ENCODE results near the gene SCAP.

Gene SCAP

DNA sequence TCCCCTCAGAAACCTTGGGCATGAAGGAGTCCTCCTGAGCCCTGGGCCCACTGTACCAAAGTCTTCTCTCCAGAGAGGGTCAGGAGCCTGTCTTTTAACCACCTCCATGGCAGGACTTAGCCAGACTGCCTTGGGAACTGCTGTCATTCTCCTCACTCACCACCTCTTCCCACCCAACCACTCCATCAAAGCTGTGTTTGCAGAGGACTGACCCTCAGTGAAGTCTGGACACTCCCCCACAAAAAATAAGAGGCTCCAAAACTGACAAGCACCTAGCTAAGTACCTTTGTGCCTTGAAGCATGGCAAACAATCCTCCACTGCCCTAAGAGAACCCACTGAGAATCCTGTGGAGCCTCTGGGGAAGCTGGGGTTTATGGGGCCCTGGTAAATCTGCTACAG is 2.3 kb upstream of the SCAP start:
- Histone ChIP-seq H4K8ac (ENCODE audit: low read length) (no peak overlapping the region), H2BK15ac (ENCODE audit: low read depth, poor library complexity, severe bottlenecking) (no peak overlapping the region), H2AK5ac (ENCODE audit: low read length, severe bottlenecking) (no peak overlapping the region), H3K4me2 (ENCODE audit: low read length, poor library complexity, severe bottlenecking) (no peak overlapping the region), H2BK120ac (ENCODE audit: low read depth, low read length) (no peak overlapping the region), H3K36me3 (ENCODE audit: control insufficient read depth in 1 of 2, insufficient read depth in 2 of 2, low read depth in 1 of 2, low read length in 2 of 2) (peaks cover 0 to 2% of the 10 kb centered on the region in 2 experiments), H3K4me1 (ENCODE audit: control insufficient read depth, insufficient read depth, low read depth, low read length) (peaks cover 9% of the 10 kb centered on the region), H2BK12ac (ENCODE audit: low read length in 2 of 2) (no peak overlapping the region), H3K79me1 (replicated peaks; ENCODE audit: low read length, poor library complexity, severe bottlenecking) (peaks cover 5% of the 10 kb centered on the region), H2BK5ac (ENCODE audit: low read depth, low read length, poor library complexity, severe bottlenecking) (no peak overlapping the region), H3K23ac (ENCODE audit: low read length in 2 of 2) (no peak overlapping the region), H2AFZ (ENCODE audit: low read depth, low read length) (no peak overlapping the region), H3K4me3 (ENCODE audit: insufficient read depth in 1 of 2, low read depth in 1 of 2, low read length in 2 of 2) (no peak overlapping the region), H3K14ac (ENCODE audit: low read length in 2 of 2) (no peak overlapping the region), H3K4ac (ENCODE audit: low read depth in 1 of 2, low read length in 2 of 2) (no peak overlapping the region), H3K27ac (ENCODE audit: low read length, poor library complexity, severe bottlenecking) (no peak overlapping the region), H3K27me3 (ENCODE audit: control insufficient read depth in 1 of 2, insufficient read depth in 1 of 2, low read length in 2 of 2) (no peaks in the 10 kb centered on the region), H4K91ac (ENCODE audit: low read length) (no peak overlapping the region), H3K9me3 (ENCODE audit: control insufficient read depth, low read length) (no peaks in the 10 kb centered on the region), H3K9ac (ENCODE audit: low read length) (no peak overlapping the region), H3K18ac (ENCODE audit: low read depth in 1 of 2, low read length in 2 of 2) (no peak overlapping the region)
- DNase-seq = no peak

DNA sequence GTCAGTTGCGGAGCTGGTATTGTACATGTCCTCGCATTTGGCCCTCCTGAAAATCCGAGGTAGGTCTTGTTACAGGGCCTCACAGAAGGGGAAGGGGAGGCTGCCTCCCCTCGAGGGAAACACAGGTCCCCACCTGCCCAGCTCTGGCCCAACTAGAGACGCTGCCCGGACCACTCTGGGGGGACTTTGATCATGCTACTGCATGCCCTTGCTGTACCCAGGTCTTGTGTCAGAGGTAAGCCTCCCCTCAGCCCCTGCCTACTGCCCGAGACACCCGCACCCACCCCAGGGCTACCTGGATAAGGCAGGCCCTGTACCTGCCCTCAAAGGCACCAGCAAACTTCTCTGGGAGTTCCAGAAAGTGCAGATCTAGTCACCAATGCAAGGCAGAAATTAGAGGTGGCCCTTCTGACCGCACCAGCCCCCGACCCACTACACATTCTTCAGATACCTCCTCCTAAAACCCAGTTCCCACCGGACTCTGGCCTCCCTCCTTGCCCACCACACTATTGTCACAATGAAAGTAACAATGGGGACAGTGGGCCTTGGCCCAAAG is 981 bp upstream of the SCAP start:
- WGBS = 92% methylated on average over 11 of the region's 11 CpGs

GRCh38 chr3:47476330-47476626 is 537 bp upstream of the SCAP start:
- Histone ChIP-seq H3K4me1 (ENCODE audit: control insufficient read depth, insufficient read depth, low read depth, low read length) (peaks cover 9% of the 10 kb centered on the region), H3K4ac (ENCODE audit: low read depth in 1 of 2, low read length in 2 of 2) (peak overlapping the region; percentile 56 to 79), H3K9me3 (ENCODE audit: control insufficient read depth, low read length) (no peaks in the 10 kb centered on the region), H2BK15ac (ENCODE audit: low read depth, poor library complexity, severe bottlenecking) (no peak overlapping the region), H3K23ac (ENCODE audit: low read length in 2 of 2) (no peak overlapping the region), H2BK120ac (ENCODE audit: low read depth, low read length) (no peak overlapping the region), H4K91ac (ENCODE audit: low read length) (no peak overlapping the region), H3K79me1 (replicated peaks; ENCODE audit: low read length, poor library complexity, severe bottlenecking) (peaks cover 8% of the 10 kb centered on the region), H2AFZ (ENCODE audit: low read depth, low read length) (peak overlapping the region; percentile 74), H4K8ac (ENCODE audit: low read length) (peak overlapping the region; percentile 93), H3K4me2 (ENCODE audit: low read length, poor library complexity, severe bottlenecking) (peak overlapping the region; percentile 9), H2AK5ac (ENCODE audit: low read length, severe bottlenecking) (no peak overlapping the region), H3K27me3 (ENCODE audit: control insufficient read depth in 1 of 2, insufficient read depth in 1 of 2, low read length in 2 of 2) (no peaks in the 10 kb centered on the region), H3K18ac (ENCODE audit: low read depth in 1 of 2, low read length in 2 of 2) (peak overlapping the region; percentile 40 to 46), H3K36me3 (ENCODE audit: control insufficient read depth in 1 of 2, insufficient read depth in 2 of 2, low read depth in 1 of 2, low read length in 2 of 2) (peaks cover 0 to 2% of the 10 kb centered on the region in 2 experiments), H3K9ac (ENCODE audit: low read length) (peak overlapping the region; percentile 96), H3K27ac (ENCODE audit: low read length, poor library complexity, severe bottlenecking) (peak overlapping the region; percentile 19), H2BK5ac (ENCODE audit: low read depth, low read length, poor library complexity, severe bottlenecking) (no peak overlapping the region), H2BK12ac (ENCODE audit: low read length in 2 of 2) (no peak overlapping the region), H3K14ac (ENCODE audit: low read length in 2 of 2) (no peak overlapping the region), H3K4me3 (ENCODE audit: insufficient read depth in 1 of 2, low read depth in 1 of 2, low read length in 2 of 2) (peak overlapping the region; percentile 96)
- no peak for DNase-seq
- WGBS = 79% methylated on average over 4 of the region's 5 CpGs

More for the DNA sequence above, 981 bp upstream of the SCAP start:
- Histone ChIP-seq H4K91ac (ENCODE audit: low read length) (no peak overlapping the region), H3K27me3 (ENCODE audit: control insufficient read depth in 1 of 2, insufficient read depth in 1 of 2, low read length in 2 of 2) (no peaks in the 10 kb centered on the region), H3K18ac (ENCODE audit: low read depth in 1 of 2, low read length in 2 of 2) (no peak overlapping the region), H3K36me3 (ENCODE audit: control insufficient read depth in 1 of 2, insufficient read depth in 2 of 2, low read depth in 1 of 2, low read length in 2 of 2) (peaks cover 0 to 2% of the 10 kb centered on the region in 2 experiments), H3K79me1 (replicated peaks; ENCODE audit: low read length, poor library complexity, severe bottlenecking) (peaks cover 7% of the 10 kb centered on the region), H2BK5ac (ENCODE audit: low read depth, low read length, poor library complexity, severe bottlenecking) (no peak overlapping the region), H3K4me3 (ENCODE audit: insufficient read depth in 1 of 2, low read depth in 1 of 2, low read length in 2 of 2) (peak overlapping the region in 1 of 2 experiments; percentile 96), H3K27ac (ENCODE audit: low read length, poor library complexity, severe bottlenecking) (no peak overlapping the region), H3K9me3 (ENCODE audit: control insufficient read depth, low read length) (no peaks in the 10 kb centered on the region), H2BK15ac (ENCODE audit: low read depth, poor library complexity, severe bottlenecking) (no peak overlapping the region), H3K14ac (ENCODE audit: low read length in 2 of 2) (peak overlapping the region in 1 of 2 experiments; percentile 71), H3K9ac (ENCODE audit: low read length) (peak overlapping the region; percentile 96), H3K4ac (ENCODE audit: low read depth in 1 of 2, low read length in 2 of 2) (peak overlapping the region; percentile 5 to 56), H2AFZ (ENCODE audit: low read depth, low read length) (no peak overlapping the region), H2BK12ac (ENCODE audit: low read length in 2 of 2) (no peak overlapping the region), H3K4me1 (ENCODE audit: control insufficient read depth, insufficient read depth, low read depth, low read length) (peaks cover 9% of the 10 kb centered on the region), H2BK120ac (ENCODE audit: low read depth, low read length) (no peak overlapping the region), H3K4me2 (ENCODE audit: low read length, poor library complexity, severe bottlenecking) (no peak overlapping the region), H2AK5ac (ENCODE audit: low read length, severe bottlenecking) (peak overlapping the region; percentile 39), H3K23ac (ENCODE audit: low read length in 2 of 2) (no peak overlapping the region), H4K8ac (ENCODE audit: low read length) (peak overlapping the region; percentile 10)
- DNase-seq = no peak

GRCh38 chr3:47475029-47475569 is 642 bp downstream of the SCAP start:
- Histone ChIP-seq H2BK120ac (ENCODE audit: low read depth, low read length) (no peak overlapping the region), H2AK5ac (ENCODE audit: low read length, severe bottlenecking) (no peak overlapping the region), H3K4ac (ENCODE audit: low read depth in 1 of 2, low read length in 2 of 2) (peak overlapping the region in 1 of 2 experiments; percentile 62), H3K4me2 (ENCODE audit: low read length, poor library complexity, severe bottlenecking) (peak overlapping the region; percentile 91), H3K18ac (ENCODE audit: low read depth in 1 of 2, low read length in 2 of 2) (peak overlapping the region; percentile 79 to 88), H2BK12ac (ENCODE audit: low read length in 2 of 2) (no peak overlapping the region), H3K9me3 (ENCODE audit: control insufficient read depth, low read length) (no peaks in the 10 kb centered on the region), H3K23ac (ENCODE audit: low read length in 2 of 2) (peak overlapping the region in 1 of 2 experiments; percentile 83), H4K91ac (ENCODE audit: low read length) (peak overlapping the region; percentile 25), H2BK15ac (ENCODE audit: low read depth, poor library complexity, severe bottlenecking) (no peak overlapping the region), H3K36me3 (ENCODE audit: control insufficient read depth in 1 of 2, insufficient read depth in 2 of 2, low read depth in 1 of 2, low read length in 2 of 2) (peaks cover 0 to 2% of the 10 kb centered on the region in 2 experiments), H2AFZ (ENCODE audit: low read depth, low read length) (peak overlapping the region; percentile 99), H3K9ac (ENCODE audit: low read length) (peak overlapping the region; percentile 96), H3K4me3 (ENCODE audit: insufficient read depth in 1 of 2, low read depth in 1 of 2, low read length in 2 of 2) (peak overlapping the region; percentile 96), H3K14ac (ENCODE audit: low read length in 2 of 2) (peak overlapping the region in 1 of 2 experiments; percentile 92), H3K27ac (ENCODE audit: low read length, poor library complexity, severe bottlenecking) (peak overlapping the region; percentile 53), H2BK5ac (ENCODE audit: low read depth, low read length, poor library complexity, severe bottlenecking) (peak overlapping the region; percentile 20), H3K27me3 (ENCODE audit: control insufficient read depth in 1 of 2, insufficient read depth in 1 of 2, low read length in 2 of 2) (no peaks in the 10 kb centered on the region), H4K8ac (ENCODE audit: low read length) (peak overlapping the region; percentile 35), H3K4me1 (ENCODE audit: control insufficient read depth, insufficient read depth, low read depth, low read length) (peaks cover 9% of the 10 kb centered on the region), H3K79me1 (replicated peaks; ENCODE audit: low read length, poor library complexity, severe bottlenecking) (peaks cover 12% of the 10 kb centered on the region)
- WGBS = 2% methylated on average over 20 of the region's 24 CpGs
- DNase-seq = peak; percentile 82
